SU-DHL-6 (cell line): Measurements from ENCODE around the gene KRTAP19-6.

Source experiments
- H2AFZ ChIP-seq: fragments of 200-600 bp; sonication (generic); 2 replicates; pipeline ENCODE4 v1.6.1; 2014; ENCODE audit warnings: low read depth, mild to moderate bottlenecking, moderate library complexity, mixed read lengths, antibody characterized with exemption, low read length; ENCODE audit not compliant: severe bottlenecking
- H3F3A ChIP-seq: fragments of 200-600 bp; shearing (Covaris generic); 2 replicates; pipeline ENCODE4 v1.6.0; 2016; ENCODE audit warnings: antibody characterized with exemption, mild to moderate bottlenecking; ENCODE audit not compliant: insufficient read depth
- H3K27ac ChIP-seq: fragments of 200-600 bp; sonication (generic); 2 replicates; pipeline ENCODE4 v1.5.1; 2016; ENCODE audit warnings: low read depth, mild to moderate bottlenecking, low read length, moderate library complexity, mixed read lengths
- H3K27me3 ChIP-seq: fragments of 200-600 bp; sonication (generic), shearing (Covaris generic); 2 replicates; pipeline ENCODE4 v1.6.0; 2014; ENCODE audit warnings: mild to moderate bottlenecking, low read length
- H3K36me3 ChIP-seq: fragments of 200-600 bp; sonication (generic); 2 replicates; pipeline ENCODE4 v1.6.1; 2014; ENCODE audit warnings: mild to moderate bottlenecking, low read length, mixed read lengths
- H3K4me2 ChIP-seq: fragments of 300-600, 200-600 bp; shearing (Covaris generic), sonication (generic); 2 replicates; pipeline ENCODE4 v1.6.0; 2014; ENCODE audit warnings: low read length, low read depth, mild to moderate bottlenecking; ENCODE audit not compliant: poor library complexity, severe bottlenecking
- H3K4me3 ChIP-seq: fragments of 200-600 bp; sonication (generic); 2 replicates; pipeline ENCODE4 v1.5.1; 2014; ENCODE audit warnings: antibody characterized with exemption, low read length, mild to moderate bottlenecking, mixed read lengths; ENCODE audit not compliant: insufficient read depth, poor library complexity, severe bottlenecking
- H3K79me2 ChIP-seq: fragments of 200-600 bp; sonication (generic); 2 replicates; pipeline ENCODE4 v1.6.1; 2014; ENCODE audit warnings: mild to moderate bottlenecking, low read length, moderate library complexity; ENCODE audit not compliant: insufficient read depth
- H3K9ac ChIP-seq: fragments of 200-600 bp; sonication (generic); 2 replicates; pipeline ENCODE4 v1.7.0; 2014; ENCODE audit warnings: mild to moderate bottlenecking, low read length
- H3K9me2 ChIP-seq: fragments of 200-600 bp; sonication (generic); replicated peaks from 2 replicates; pipeline ENCODE4 v1.6.1; 2014; ENCODE audit warnings: low read length; ENCODE audit not compliant: insufficient read depth
- H3K9me3 ChIP-seq: fragments of 200-600 bp; sonication (generic); 2 replicates; pipeline ENCODE4 v1.6.1; 2014; ENCODE audit warnings: low read length, mixed read lengths; ENCODE audit not compliant: insufficient read depth
- H4K20me1 ChIP-seq: fragments of 200-600 bp; sonication (generic); 2 replicates; pipeline ENCODE4 v1.6.1; 2014; ENCODE audit warnings: low read depth, mild to moderate bottlenecking, antibody characterized with exemption, low read length, moderate library complexity, mixed read lengths
- EZH2phosphoT487 ChIP-seq: fragments of 200-600 bp; sonication (generic), shearing (Covaris generic); conservative IDR thresholded peaks from 2 replicates; pipeline ENCODE4 v1.6.1; 2018; ENCODE audit warnings: mild to moderate bottlenecking, antibody characterized with exemption, low read length, moderate library complexity, mixed read lengths
- TF ChIP-seq, protein P1 (sequence below): fragments of 200-600 bp; sonication (generic); IDR thresholded peaks from one replicate; pipeline ENCODE4 v1.5.1; 2017; ENCODE audit warnings: antibody characterized with exemption, mild to moderate bottlenecking, low read length, moderate library complexity; ENCODE audit not compliant: insufficient read depth, poor library complexity, severe bottlenecking

The KRTAP19-6 gene, protein sequence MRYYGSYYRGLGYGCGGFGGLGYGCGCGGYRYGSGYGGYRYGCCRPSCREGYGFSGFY

DNA sequence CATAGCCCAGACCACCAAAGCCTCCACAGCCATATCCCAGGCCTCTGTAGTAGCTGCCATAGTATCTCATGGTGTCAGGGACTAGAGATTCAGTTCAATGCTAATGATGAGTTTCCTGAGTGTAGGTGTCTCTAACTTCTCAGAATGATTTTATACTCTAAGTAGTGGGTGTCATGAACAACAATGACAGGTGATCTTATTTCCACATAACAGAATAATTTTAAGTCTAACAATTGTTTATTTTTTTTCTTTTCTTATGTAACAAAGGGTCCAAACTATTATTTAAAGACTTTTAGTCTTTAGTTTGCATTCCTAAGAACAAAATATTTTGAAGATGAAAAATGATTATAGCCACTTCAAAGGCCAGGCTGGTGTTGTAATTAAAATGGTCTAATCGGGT, at the start of gene KRTAP19-6:
Gene KRTAP19-6 (minus strand): TSS at position 101 of the 400 bp plus-strand sequence. CDS start 31 bp downstream, at position 70.
- Histone ChIP-seq H3K27me3 (no peaks in the 10 kb centered on the region), H3F3A (no peaks in the 10 kb centered on the region), H2AFZ (no peak within 1 kb of the TSS), H3K79me2 (no peaks in the 10 kb centered on the region), H3K9me2 (no peaks in the 10 kb centered on the region), H4K20me1 (no peaks in the 10 kb centered on the region), H3K9me3 (0 out of 2 replicates have a peak, but pooled peaks cover 3% of the 10 kb centered on the region), H3K36me3 (no peaks in the 10 kb centered on the region; the same call in 1 of the 2 replicates), H3K4me2 (no peak within 1 kb of the TSS), H3K4me3 (no peak within 1 kb of the TSS), H3K9ac (no peak within 1 kb of the TSS), H3K27ac (no peak within 1 kb of the TSS)
- no peak for TF ChIP-seq EZH2phosphoT487
- TF ChIP-seq, protein P1, sequence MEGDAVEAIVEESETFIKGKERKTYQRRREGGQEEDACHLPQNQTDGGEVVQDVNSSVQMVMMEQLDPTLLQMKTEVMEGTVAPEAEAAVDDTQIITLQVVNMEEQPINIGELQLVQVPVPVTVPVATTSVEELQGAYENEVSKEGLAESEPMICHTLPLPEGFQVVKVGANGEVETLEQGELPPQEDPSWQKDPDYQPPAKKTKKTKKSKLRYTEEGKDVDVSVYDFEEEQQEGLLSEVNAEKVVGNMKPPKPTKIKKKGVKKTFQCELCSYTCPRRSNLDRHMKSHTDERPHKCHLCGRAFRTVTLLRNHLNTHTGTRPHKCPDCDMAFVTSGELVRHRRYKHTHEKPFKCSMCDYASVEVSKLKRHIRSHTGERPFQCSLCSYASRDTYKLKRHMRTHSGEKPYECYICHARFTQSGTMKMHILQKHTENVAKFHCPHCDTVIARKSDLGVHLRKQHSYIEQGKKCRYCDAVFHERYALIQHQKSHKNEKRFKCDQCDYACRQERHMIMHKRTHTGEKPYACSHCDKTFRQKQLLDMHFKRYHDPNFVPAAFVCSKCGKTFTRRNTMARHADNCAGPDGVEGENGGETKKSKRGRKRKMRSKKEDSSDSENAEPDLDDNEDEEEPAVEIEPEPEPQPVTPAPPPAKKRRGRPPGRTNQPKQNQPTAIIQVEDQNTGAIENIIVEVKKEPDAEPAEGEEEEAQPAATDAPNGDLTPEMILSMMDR: no peak

DNA sequence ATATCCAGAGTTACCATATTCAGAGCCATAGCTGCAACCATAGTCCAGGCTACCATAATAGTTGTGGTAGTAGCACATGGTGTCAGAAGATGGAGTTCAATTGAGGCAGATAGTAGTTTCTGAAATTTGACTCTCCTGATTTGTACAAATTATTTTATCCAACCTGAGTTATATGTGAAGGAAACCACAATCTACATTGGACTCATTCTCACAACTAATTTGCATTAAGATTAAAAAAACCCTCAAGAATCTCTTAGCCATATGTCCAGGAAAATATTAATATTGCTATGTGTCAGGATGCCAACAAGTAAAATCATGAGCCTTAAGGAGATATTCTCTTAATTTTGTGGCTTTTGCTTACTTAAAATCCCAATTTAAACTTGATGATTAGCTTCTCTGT, 48.6 kb upstream of the KRTAP19-6 start, which contains the start of gene KRTAP22-2:
Gene KRTAP22-2 (minus strand): TSS at position 101 of the 400 bp plus-strand sequence.
- Histone ChIP-seq H3K4me2 (no peak within 1 kb of the TSS), H3K9me3 (no peaks in the 10 kb centered on the region), H4K20me1 (no peaks in the 10 kb centered on the region), H3K9me2 (no peaks in the 10 kb centered on the region), H3K4me3 (no peak within 1 kb of the TSS), H2AFZ (no peak within 1 kb of the TSS), H3F3A (no peaks in the 10 kb centered on the region), H3K79me2 (no peaks in the 10 kb centered on the region), H3K36me3 (no peaks in the 10 kb centered on the region), H3K27me3 (no peaks in the 10 kb centered on the region), H3K27ac (no peak within 1 kb of the TSS), H3K9ac (no peak within 1 kb of the TSS)
- no peak for TF ChIP-seq EZH2phosphoT487
- TF ChIP-seq, protein P1: no peak

DNA sequence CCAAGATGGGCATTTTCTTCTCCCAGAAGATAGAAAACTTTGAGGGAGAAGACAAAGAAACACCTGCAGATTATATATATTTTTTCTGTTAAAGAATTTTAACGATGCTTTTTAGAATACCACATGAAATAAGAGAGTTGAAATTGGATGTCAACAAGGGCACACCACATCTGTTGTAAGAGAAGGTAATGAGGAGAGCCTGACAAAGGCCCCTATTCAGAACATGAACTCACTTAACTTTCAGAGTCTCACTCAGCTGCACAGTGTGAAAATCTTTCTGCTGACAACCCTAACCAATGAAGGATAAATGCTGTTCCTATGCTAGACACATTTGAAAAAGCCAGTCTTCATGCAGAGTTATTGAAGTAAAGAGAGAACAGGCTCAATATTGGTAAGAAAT, 41.2 kb upstream of the KRTAP19-6 start:
- Histone ChIP-seq H3F3A (no peaks in the 10 kb centered on the region), H3K4me3 (no peak overlapping the region), H3K9me3 (no peaks in the 10 kb centered on the region), H4K20me1 (no peaks in the 10 kb centered on the region), H2AFZ (no peak overlapping the region), H3K27me3 (no peaks in the 10 kb centered on the region), H3K9me2 (no peaks in the 10 kb centered on the region), H3K4me2 (no peak overlapping the region), H3K36me3 (no peaks in the 10 kb centered on the region), H3K9ac (no peak overlapping the region), H3K79me2 (no peaks in the 10 kb centered on the region), H3K27ac (no peak overlapping the region)
- TF ChIP-seq, protein P1: no peak
- no peak for TF ChIP-seq EZH2phosphoT487
